Left lobe of liver (tissue), 2 donors: ENCODE results near the gene KCNMB4. TPM values are rescaled to one million over a fixed set of nuclear protein-coding genes. Genes with fewer than 3 reads are reported as not detected.

Source experiments
- ATAC-seq: fragments of 200-7000 bp; cut with Tn5 transposase; one replicate; pipeline ENCODE4 v1.9.1; 2020; ENCODE audit warnings: mild to moderate bottlenecking, moderate library complexity
- DNase-seq: peaks from one replicate; pipeline ENCODE4 v3.0.0-alpha.2; 2020; ENCODE audit warnings: low spot score
- total RNA-seq: library from RNA; stranded (reverse); gene quantifications from one replicate; pipeline ENCODE4 v1.2.1, GENCODE V29; 2021
- donor health status: DM: no; HTN: no; CAD: no; lungs with moderate emphysema.
- donor health status: DM: no; HTN: yes; CAD: no.

The KCNMB4 gene, protein sequence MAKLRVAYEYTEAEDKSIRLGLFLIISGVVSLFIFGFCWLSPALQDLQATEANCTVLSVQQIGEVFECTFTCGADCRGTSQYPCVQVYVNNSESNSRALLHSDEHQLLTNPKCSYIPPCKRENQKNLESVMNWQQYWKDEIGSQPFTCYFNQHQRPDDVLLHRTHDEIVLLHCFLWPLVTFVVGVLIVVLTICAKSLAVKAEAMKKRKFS
- 0.65 TPM for total RNA-seq

- ATAC-seq (peak; percentile 77), DNase-seq (peak; percentile 51)
These were observed at the start of gene KCNMB4 for GRCh38 chr12:70365648-70366518. Gene KCNMB4, plus strand, starts transcription at chr12:70366290. Its CDS starts 445 bp downstream, at chr12:70366735.

DNA sequence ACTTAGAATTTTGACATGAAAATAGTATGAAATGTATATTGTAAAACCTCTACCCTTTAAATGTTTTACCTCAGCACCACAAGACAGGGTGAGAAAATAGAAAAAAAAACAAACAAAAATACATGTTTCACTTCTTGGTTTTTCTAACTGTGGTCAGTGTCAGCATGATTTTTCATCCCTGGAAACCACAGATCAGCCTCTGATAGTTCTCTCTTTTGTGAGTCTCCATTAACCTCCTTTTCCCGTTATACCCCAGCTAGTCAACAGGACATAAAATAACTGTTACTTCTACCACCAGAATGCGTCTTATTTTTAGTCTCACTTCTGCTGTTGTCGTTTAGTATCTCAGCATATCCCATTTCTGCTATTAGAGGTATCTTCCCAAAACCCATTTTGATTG is 48.3 kb upstream of the KCNMB4 start:
- no peak for DNase-seq

GRCh38 chr12:70319605-70320004 is 46.5 kb upstream of the KCNMB4 start:
- ATAC-seq (no peak), DNase-seq (no peak)

More for the DNA sequence above, 48.3 kb upstream of the KCNMB4 start:
- ATAC-seq = no peak

- ATAC-seq = no peak
- DNase-seq = no peak
These were observed 44.9 kb upstream of the KCNMB4 start for GRCh38 chr12:70321191-70321590.

GRCh38 chr12:70327541-70327940 is 38.5 kb upstream of the KCNMB4 start:
- ATAC-seq (no peak), DNase-seq (no peak)

GRCh38 chr12:70329728-70330127 is 36.4 kb upstream of the KCNMB4 start:
- ATAC-seq (no peak), DNase-seq (no peak)

GRCh38 chr12:70330158-70330557 is 35.9 kb upstream of the KCNMB4 start:
- DNase-seq = no peak
- no peak for ATAC-seq

DNA sequence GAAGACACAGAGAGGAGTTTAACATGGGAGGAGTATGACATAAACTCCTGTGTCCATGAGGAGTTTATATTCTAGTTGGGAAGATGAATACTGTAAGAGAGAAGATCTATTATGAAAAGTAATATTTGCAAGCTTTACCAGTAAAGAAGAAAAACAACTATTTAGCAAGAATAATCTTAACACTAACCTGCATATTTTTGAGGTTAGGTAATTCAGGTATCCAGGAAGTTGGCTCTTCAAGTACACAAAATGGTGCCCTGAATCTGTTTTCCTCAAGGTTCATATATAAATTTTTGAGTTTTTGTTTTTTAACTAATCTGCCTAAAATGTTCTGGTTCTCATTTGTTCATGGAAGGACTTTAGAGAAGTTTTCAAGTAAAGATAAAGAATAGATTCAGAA is 33.9 kb upstream of the KCNMB4 start:
- ATAC-seq = no peak

DNA sequence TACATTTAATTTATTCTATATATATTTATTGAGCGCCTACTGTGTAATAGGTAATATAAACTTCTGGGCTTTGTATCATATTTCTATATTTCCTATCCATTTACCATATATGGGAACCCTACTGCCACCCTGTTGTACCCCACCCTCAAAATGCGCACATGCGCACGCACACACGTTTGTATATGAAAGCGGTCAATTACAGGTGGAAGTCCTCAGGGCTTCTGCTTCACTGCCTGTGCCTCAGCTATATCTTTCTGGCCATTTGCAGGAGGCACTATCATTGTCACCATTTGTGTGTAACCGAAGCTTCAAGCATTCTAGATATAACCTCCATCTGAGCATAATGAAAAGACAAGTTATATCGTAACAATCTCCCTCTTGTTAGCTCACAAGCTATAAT is 31.3 kb upstream of the KCNMB4 start:
- ATAC-seq = no peak
- DNase-seq = no peak

More for the DNA sequence above, 33.9 kb upstream of the KCNMB4 start:
- DNase-seq = no peak

- DNase-seq (no peak), ATAC-seq (no peak)
These were observed 27.6 kb upstream of the KCNMB4 start for GRCh38 chr12:70338531-70338930.

DNA sequence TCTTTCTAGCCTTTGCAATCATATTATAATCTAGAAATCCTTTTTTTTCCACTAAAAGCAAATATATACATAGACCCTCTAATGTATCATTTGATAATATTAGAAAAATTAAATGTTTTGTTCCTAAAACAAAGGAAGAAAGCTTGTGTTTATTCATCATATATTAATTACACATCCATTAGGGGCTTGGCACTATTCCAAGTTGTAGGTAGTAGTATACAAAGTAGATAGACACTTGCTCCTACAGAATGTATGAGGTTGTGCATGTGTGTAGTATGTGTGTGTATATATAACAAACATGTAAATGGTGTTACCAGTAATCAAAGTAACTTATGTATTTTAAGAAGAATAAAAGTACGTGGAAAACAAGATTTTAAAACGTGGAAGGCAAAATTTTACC is 15.0 kb upstream of the KCNMB4 start:
- ATAC-seq (no peak), DNase-seq (no peak)

GRCh38 chr12:70353780-70354660 is 12.1 kb upstream of the KCNMB4 start:
- ATAC-seq (no peak), DNase-seq (no peak)

DNA sequence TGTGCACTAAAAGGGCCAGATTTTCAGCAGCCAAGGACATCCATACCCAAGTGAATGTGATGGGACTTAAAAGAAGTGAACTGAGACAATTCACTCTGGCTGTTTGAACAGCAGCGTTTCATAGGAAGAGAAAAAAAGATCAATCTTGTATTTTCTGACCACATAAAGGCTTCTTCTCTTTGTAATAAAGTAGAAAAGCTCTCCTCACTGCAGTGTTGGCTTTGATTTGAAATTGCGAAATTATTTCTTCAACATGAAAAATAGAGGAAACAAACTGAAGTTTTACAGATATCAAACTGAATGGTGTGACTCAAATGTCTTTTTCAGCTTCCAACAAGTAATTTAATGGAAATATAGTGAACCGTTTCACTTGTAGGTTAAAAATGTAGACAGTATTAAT is 11.3 kb upstream of the KCNMB4 start:
- no peak for ATAC-seq

GRCh38 chr12:70355972-70356371 is 10.1 kb upstream of the KCNMB4 start:
- ATAC-seq (no peak), DNase-seq (no peak)

More for the DNA sequence above, 11.3 kb upstream of the KCNMB4 start:
- no peak for DNase-seq

DNA sequence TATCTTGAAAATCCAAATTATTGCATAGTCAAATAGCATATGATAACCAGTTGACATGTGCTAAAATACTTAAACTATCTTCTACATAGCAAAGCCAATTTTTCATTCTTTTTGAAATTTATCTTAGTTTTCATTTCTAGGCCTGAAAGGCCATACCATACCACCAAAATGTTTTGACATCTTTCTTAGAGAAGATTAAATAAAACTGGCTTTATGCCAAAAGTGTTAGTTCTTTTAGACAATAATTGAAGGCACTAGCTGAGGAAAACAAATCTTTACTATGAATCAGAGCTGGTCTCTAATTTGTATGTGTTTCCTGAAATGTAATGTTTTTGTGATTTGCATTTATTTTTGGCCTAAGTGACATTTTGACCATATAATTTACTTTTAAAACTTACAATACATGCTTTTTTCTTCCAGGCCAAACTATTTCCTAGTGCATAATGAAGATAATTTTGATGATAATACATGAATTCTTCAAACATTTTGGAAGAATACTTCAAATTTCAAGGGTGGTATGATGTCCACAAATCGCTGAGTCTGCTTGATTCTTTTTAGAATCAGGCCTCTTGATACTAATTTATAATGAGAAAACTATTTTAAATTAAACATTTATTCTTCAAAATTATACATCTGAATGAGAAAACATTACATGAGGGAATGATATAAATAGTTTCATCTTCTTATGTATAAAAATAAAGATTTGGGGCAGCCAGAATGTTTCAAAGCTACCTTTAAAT is 6.5 kb upstream of the KCNMB4 start:
- ATAC-seq (no peak), DNase-seq (no peak)

- ATAC-seq = no peak
- DNase-seq = no peak
These were observed 5.9 kb upstream of the KCNMB4 start for GRCh38 chr12:70360218-70360617.

GRCh38 chr12:70364695-70365397 is 1.2 kb upstream of the KCNMB4 start:
- ATAC-seq (no peak), DNase-seq (no peak)

DNA sequence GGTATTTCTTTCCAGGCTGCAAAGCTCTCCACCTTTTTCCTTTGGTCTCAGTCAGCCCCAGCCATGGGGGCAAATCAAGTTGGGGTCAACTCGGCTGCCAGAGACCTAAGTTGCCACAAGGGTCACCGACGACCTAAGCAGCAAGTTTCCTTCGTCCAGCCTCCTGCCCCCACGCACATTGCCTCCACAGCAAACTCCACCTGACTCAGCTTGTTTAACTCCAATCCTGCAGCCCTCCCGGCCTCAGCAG is 767 bp upstream of the KCNMB4 start:
- no peak for DNase-seq

DNA sequence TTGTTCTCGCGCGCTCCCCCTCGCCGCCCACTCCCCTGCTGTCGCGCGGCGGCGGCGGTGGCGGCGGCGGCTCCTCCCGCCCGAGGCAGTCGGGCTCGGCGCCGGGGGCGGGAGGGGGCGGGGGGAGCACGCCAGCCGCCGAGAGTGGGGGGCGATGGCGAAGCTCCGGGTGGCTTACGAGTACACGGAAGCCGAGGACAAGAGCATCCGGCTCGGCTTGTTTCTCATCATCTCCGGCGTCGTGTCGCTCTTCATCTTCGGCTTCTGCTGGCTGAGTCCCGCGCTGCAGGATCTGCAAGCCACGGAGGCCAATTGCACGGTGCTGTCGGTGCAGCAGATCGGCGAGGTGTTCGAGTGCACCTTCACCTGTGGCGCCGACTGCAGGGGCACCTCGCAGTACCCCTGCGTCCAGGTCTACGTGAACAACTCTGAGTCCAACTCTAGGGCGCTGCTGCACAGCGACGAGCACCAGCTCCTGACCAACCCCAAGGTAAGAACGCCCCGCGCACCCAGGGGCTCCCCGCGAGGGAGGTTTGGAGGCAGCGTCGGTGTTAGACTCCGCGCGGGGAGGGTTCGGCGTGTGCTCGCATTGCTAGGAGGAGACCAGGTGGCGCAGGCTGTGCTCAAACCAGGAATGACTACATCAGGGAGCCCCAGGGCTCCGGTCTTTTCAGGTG is 629 bp downstream of the KCNMB4 start:
- ATAC-seq = peak; percentile 58
- DNase-seq = peak; percentile 46

More for the DNA sequence above, 767 bp upstream of the KCNMB4 start:
- no peak for ATAC-seq
